ENCODE measurements around the gene ANKRD11.

DNA sequence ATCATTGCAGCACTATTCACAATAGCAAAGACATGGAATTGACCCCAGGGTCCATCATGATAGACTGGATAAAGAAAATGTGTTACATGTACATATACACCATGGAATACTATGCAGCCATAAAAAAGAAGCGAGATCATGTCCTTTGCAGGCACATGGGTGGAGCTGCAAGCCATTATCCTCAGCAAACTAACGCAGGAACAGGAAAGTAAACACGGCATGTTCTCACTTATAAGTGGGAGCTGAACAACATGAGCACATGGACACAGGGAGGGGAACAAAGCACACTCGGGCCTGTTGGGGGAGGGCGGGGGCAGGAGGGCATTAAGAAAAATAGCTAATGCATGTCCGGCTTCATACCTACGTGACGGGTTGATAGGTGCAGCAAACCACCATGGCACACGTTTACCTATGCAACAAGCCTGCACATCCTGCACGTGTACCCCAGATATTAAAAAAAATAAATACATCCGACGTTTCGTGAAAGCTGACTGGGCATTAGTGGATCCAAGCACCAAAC lies 243.9 kb downstream of the ANKRD11 start:
- TF ChIP-seq, protein P1, sequence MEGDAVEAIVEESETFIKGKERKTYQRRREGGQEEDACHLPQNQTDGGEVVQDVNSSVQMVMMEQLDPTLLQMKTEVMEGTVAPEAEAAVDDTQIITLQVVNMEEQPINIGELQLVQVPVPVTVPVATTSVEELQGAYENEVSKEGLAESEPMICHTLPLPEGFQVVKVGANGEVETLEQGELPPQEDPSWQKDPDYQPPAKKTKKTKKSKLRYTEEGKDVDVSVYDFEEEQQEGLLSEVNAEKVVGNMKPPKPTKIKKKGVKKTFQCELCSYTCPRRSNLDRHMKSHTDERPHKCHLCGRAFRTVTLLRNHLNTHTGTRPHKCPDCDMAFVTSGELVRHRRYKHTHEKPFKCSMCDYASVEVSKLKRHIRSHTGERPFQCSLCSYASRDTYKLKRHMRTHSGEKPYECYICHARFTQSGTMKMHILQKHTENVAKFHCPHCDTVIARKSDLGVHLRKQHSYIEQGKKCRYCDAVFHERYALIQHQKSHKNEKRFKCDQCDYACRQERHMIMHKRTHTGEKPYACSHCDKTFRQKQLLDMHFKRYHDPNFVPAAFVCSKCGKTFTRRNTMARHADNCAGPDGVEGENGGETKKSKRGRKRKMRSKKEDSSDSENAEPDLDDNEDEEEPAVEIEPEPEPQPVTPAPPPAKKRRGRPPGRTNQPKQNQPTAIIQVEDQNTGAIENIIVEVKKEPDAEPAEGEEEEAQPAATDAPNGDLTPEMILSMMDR (IDR thresholded peaks at IDR 0.05) = no peak
- no peak for TF ChIP-seq POLR2A (IDR thresholded peaks at IDR 0.05)
- no peak for TF ChIP-seq EP300 (IDR thresholded peaks at IDR 0.05)
- no peak for TF ChIP-seq POLR2AphosphoS5 (IDR thresholded peaks at IDR 0.05)
